NCI-H1694 (cell line): Measurements from ENCODE around the gene SGCE.

Experiments
- DNase-seq: peaks from one replicate; lab custom pipeline; 2025; lab: John Stamatoyannopoulos, UW

Gene SGCE

DNA sequence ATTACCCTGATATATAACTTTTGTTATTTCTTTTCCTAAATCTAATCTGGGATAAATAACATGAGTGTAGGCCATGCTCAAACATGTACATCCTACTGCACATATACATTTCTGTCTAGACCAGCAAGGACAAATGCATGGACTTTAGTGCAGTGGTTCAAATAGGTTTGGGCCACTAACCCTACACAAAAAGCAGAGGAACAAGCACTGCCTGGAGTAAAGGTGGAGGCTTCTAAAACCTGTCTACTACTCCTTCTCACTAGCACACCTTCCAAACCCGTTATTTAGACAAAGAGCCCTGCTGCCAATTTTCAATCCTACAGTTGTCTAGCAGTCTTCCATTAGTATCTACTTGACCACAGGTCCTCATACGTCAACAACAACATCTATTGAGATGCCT is 34.8 kb downstream of the SGCE start:
- DNase-seq: no peak

DNA sequence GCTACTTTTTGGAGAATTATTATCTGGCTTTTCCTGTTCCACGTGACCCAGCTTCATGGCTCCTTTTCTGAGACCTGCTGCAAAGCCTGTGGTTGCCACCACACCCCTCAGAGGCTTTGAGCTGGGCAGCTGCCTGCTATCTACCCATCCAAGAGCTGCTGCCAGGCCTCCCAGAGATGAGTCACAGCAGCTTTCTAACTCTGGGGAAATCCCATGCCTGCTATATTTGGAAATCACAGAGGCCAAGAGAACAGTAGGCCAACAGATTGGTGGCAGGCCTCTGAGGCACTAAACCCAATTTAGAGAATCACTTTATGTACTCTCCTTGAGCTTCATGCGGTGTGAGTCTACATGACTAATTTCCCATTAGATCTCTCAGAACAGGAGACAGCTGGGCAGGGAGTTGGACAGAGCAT is 35.2 kb downstream of the SGCE start:
- DNase-seq: peak; percentile 73

DNA sequence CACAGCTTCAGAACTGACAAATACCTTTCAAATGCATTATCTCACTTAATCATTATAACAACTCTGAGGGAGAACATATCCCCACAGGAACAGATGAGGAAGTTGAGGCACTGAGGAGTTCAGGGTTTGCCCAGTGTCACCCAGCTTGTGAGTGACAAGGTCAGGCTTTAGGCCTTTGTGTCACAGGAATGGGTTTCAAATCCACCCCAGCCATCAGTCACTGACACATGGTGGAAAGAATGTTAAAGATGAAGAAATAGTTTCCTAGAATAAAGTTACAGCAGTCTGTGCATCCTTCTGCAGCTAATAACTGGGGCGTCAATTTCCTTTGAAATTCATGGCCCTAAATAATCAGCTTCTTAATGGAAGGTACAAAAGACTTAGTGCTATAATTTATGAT is 37.8 kb downstream of the SGCE start:
- no peak for DNase-seq

DNA sequence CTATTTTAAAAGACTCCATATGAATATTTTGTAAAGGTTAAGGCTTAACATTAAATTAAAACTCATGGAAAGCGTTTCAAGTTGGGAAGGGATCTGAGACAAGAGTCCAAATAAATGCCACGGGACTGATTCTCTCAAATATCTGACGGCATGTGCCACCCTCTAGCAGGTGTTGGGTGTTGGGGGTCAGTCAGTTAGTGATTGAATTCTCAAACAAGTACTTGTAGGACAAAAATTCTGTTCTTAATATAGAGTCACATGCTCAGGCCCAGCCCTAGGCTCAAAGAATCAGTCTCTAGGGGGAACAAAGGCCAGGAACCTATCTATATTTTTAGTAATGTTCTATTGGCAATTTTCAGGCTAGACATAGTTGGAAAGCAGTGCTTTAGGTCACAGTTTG is 39.1 kb downstream of the SGCE start:
- DNase-seq: no peak

DNA sequence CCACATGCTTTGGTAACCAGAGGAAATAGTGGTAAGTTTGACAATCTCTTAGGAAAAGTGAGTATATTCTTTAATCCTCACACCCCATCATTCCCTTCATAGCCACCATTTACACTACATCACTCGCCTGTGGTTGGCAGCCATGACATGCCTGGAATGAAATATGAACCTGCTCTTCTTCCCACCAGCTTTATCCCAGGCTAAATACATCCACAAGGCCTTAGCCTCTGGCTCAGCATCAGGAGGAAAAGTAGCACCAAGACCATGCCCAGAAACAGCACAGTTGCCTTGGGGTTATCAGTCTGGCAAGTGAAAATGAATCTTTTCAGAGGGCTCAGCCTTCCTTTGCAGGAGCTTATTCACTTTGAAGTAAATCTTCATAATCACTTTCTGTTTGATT is 40.3 kb downstream of the SGCE start:
- DNase-seq: no peak

DNA sequence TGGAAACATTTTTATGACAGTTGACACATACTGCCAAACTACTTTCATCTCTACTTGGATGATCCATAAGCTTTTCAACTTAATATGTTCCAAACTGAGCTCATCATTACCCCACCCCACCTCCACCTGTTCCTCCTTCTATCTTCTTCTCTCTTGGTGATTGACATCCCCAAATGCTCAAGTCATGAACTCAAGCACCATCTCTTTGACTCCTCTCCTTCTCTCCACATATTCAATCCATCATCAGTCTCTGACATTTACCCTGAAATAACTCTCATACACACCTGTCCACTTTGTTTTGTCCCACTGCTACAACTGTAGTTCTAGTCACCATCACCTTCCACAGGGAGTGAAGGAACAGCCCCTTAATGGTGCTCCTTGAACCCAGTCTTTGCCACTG is 43.3 kb downstream of the SGCE start:
- no peak for DNase-seq

DNA sequence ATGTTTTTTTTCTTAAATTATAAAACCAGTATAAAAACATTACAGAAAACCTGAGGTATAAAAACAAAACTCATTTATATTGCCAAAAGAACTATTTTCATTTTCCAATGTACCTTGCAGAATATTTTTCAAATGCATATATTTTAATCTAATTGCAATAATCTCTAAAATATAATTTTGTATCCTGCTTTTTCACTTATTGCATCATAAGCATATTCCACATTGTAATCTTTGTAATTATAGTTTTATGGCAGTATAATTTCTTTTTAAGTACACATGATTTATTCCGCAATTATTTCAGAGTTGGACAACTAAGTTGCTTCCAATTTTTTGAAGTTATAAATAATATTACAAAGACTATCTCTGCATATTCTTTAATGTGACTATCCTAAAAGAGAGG is 43.7 kb downstream of the SGCE start:
- no peak for DNase-seq

DNA sequence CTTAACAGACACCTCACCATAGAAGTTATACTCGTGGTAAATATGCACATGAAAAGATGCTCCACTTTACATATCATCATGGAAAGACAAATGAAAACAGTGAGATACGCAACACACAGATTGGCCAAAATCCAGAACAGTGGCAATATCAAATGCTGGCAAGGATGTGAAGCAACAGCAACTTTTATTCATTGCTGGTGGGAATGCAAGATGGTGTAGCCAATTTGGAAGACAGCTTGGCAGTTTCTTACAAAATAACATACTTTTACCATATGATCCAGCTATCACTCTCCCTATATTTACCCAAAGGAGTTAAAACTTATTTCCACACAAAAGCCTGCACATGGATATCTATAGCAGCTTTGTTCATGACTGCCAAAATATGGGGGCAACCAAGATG is 46.4 kb downstream of the SGCE start:
- no peak for DNase-seq

DNA sequence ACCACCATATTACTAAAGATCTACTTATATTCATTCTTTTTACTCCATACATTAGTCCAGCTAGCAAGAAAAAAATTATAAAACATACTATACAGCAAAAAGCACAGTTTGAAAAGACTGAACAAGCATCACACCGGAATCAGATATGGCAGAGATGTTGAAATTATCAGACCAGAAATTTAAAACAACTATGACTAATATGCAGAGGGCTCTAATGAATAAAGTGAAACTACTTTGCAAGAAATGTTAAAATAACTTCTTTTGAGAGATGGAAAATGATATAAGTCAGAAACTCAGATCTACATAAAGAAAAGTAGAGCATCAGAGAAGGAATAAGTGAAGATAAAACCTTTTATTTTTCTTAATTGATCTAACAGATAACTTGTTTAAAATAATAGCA is 50.9 kb downstream of the SGCE start:
- DNase-seq: no peak

DNA sequence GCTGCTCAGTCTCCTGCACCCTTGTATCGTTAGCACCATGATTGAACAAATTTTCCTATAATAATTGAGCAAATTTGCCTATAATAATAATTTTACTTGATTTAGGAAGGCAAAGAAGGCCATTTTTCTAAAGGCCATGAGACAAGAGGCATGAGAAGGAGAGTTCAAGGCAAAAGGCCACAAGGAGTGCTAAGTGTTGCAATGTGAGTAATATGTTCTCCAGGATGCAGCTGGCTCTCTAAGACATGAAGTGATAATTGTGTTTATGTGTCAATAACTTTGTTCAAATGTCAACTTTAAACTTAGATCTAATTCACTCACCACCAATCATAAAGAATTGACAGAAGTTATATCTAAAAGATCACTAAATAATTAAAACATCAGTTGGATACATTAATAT is 53.8 kb downstream of the SGCE start:
- DNase-seq: no peak

DNA sequence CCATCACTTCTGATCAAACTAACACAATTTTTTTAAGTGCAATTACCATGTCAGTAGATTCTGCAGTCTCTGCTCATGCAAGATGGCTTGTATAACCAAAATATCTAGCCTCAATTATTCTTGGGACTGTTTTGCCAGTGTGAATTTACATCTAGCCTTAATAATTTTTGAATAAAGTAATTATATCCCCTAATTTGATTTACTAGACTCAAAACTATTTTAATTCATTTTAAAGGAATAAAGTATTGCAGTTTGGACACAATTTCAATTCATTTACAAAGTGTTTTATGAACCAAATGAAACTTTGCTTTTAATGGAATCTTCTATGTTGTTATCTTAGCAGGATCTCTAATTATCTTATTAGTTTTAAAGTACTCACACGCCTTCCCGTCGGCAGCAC is 55.7 kb downstream of the SGCE start:
- no peak for DNase-seq

DNA sequence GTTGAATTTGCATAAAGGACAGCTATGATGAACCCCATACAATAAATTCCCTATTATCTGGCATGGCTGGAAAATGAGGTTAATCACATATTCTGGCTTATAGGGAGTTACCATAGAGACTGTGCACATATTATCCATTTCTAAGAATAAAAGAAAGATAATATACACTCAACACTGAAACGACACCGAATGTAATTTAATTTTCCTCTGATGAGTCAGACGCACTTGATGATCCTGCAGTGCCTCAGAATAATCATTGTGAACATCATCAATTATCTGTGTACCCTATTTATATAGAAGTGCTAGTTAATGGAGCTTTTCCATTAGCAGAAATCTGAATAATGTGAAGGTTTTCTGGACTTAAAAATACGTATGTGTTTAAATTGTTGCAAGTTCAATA is 60.2 kb downstream of the SGCE start:
- no peak for DNase-seq

DNA sequence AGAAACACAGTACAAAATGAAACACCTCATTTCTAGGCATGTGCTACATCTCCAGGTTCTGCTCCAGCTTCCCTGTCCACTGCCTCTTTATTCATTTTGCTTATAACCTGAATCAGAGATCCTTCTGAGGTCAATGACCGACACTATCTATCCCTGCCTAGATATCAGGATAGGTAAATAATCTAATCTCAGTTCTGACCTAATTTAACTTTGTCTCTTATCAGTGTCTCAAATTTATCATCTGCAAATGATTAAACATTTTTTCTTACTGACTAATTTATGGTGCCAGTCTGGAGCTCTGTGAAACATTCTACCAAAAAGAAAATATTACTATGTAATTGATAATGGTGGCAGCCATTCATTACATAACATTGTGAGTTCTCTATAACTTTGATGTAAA is 61.1 kb downstream of the SGCE start:
- no peak for DNase-seq

DNA sequence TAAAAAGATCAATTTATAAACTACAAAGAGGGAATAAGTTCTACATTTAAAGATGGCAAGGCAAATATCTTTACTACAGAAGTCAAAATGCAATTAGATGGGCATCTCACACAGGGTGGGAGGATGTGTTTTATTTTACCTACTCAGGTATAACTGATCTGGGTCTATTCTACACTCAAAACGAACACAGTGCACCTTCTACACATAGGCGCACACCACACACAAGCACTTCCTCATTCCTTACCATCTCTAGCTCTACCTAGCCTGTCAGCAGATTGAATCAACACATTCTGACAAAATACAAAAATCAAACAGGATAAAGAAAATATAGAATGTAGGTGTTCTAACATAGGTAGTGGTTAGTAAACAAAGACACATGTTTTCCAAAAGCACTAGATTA is 64.8 kb downstream of the SGCE start:
- DNase-seq: no peak

DNA sequence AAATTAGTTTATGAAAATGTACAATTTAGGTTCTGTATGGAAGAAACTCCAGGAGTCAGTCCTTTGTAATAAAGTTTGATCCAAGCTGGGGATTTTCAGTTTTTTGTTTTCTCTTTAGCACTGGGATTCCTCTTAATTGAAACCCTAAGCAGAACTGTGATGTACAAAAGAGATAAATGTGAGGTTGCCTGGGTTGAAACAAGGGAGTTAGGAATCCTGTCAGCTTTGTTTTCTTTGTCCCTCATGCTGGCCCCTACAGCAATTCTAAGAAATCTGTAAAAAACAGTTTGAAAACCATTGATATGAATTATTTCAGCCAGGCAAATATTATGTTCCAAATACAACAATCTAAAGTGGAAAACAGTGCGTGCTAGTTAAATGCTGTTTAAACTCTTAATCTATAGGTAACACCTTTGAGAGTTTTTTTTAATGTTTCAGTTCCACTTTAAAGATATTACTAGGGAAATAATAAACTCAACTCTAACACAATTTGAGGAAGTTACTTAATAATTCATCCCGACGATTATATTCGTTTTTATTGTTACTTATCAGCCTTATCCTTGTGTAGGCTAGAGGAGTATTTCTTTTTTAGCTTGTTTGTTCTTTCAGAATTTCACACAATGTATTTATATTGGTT is 65.3 kb downstream of the SGCE start:
- no peak for DNase-seq

DNA sequence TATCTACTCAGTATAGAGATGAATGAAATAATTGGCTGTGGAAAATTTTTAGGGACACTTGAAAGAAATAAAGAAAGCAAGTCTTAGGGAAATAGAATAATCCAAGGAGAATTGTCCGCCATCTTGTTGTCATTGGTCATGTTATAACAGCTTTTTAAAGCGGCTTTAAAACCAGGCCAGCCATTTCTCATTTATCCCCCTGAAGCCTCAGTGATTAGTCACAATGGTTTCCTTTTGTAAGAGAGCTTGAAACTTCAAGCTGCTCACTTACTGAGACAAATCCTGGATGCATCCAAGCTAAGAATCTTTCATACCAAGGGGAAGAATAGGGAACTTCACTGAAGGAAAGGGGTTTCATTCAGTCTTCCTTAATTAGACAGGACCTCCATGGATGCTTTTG is 67.9 kb downstream of the SGCE start:
- no peak for DNase-seq

DNA sequence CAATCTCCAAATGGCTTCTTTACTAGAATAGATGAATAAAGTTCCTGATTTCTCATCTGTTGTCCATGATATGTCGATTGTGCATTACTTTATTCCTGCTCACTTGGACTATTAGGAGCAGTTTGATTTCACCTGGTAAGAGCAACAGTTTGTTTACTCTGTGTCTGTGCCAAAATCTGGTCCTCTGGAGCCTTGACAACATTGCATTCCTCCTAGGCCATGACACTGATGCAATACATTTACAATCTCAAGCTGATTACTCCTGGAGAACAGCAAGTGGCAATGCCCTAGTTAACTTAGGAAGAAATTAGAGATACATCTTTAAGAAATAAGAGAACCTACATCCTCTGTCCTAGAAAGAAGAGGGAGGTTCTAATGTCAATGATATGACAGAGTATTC is 71.8 kb downstream of the SGCE start:
- no peak for DNase-seq

DNA sequence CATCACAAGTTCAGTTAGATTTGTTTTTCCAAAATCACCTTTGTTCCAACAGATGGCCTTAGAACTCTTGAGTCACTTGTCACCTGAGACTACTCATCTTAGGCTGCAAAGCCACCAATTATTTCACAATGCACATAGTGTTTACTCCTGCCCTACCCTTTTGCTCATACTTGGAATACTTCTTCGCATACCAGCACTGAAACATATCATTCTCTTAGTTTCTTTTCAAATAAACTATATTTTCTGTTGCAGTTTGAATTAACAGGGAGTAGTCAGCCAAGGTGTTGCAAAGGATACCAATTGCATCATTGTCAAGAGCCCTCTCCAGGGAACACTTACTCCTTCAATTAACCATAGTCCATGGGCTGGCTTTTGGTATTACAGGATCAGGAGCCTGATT is 75.3 kb downstream of the SGCE start:
- DNase-seq: no peak

DNA sequence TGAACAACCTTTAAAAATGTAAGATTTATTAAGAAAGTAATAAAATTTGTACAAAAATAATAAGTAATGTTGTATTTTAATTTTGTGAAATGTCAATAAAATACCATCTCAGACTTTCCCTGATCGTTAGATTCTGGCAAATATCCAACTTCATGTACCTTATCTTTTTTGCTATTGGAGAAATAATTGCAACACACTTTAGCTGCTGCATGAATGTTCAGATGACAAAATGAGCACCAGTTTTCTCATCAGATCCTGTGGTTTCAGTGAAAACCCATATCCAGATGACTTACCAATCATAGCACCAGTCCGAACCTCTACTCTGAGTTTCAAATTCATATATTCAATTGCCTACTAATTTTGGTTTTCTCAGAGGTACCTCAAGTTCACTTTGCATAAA is 76.5 kb downstream of the SGCE start:
- no peak for DNase-seq

DNA sequence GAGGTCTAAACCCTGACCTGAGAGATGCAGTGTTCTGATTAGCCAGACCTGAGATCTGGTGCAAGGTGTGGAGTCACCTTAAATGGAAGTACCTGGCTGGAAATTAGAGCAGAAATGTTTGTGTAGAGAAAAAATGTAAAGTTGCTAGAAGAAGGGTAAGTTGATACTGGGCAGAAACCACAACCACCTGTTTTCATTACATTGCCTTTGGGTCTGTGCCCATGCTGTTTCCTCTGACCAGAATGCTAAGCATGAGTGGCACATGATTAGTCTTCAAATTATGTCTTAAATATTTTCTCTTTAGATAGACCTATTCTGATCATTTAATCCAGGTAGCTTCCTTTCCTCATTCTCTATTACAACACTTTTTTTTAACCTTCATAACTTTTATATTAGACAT is 77.3 kb downstream of the SGCE start:
- DNase-seq: no peak

DNA sequence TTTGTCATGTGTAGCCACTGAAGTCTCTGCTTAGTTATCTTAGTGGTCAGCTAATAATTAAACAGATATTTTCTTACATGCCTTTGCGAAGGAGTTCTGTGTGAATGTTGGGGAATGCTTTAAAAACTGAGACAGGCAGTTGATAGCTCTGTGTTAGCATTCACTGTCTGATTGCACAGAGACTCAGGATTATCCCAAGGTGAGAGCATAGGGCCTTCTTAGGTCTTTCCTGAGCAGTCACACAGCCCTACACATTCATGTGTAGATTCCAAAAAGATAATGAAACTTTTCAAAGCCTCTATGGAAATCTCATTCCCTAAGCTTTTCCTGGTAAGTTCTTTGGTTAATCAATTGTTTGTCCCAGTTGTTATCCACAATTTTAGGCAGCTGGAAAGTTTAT is 78.6 kb downstream of the SGCE start:
- no peak for DNase-seq

DNA sequence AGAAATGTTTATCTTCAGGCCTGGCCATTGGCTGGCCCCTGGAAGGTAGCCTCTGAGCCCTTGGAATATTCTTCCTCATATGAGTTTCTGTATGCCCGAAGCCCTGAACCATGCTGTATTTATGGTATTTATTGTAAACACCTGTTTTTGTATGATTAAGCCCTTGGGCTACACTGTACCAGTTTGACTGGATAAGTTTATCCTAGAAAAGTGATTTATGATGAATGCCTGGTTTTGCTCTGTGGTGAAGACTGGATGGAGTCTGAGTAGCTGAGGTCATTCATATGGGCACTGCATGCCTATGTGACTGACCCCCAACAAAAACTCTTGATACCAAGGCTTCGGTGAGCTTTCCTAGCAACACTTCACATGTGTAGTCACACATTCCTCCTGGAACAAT is 79.6 kb downstream of the SGCE start:
- no peak for DNase-seq

DNA sequence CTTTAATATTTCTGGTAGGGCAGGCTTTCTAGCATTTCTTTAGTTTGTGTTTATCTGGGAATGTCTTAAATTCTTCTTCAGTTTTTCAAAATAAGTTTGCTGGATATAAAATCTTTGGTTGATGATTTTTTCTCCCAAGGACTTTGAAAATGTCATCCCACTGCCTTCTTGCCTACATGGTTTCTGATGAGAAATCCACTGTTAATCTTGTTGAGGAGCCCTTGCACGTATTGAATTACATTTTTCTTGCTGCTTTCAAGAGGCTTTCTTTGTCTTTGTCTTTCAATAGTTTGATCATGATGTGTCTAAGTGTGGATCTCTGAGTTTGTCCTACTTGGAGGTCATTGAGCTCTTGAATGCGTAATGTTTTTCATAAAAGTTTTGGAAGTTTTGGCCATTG is 80.3 kb downstream of the SGCE start:
- no peak for DNase-seq

DNA sequence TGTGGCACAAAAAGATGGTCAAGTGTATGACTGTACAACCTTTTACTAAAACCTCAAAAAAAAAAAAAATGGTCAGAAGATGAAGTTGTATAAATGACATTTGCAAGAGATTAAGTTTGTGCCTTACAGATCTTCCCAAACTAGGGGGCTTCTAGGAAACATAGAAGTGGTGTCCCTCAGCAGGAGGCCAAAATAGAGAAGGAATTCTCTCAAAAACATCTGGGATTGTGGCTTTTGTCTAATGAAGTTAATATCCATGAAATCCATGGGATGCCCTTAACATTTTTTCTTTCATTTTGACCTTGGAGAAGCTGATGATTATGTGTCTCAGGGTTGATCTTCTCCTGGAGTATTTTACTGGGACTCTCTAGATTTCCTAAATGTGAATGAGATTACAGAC is 84.1 kb downstream of the SGCE start:
- no peak for DNase-seq

DNA sequence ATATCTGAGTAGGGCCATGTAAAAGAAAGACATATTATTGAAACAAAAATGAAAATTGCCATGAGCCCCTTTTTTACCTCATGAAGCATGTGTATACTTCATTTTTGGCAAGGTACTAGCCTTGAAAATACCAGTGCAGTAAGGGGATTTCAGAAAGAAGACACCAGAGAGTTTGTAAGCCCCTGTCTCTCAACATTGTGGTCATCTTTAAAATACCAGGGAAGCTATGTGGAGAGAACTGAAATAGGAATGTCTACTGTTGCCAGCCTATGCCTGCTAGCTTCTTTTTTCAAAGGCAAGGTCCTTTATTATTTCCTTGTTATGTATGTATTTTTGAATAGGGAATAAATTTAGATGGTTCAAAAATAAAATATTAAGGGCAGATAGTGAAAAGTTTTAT is 88.5 kb downstream of the SGCE start:
- no peak for DNase-seq
